ENCODE data around the gene PPFIA2.

The PPFIA2 gene

DNA sequence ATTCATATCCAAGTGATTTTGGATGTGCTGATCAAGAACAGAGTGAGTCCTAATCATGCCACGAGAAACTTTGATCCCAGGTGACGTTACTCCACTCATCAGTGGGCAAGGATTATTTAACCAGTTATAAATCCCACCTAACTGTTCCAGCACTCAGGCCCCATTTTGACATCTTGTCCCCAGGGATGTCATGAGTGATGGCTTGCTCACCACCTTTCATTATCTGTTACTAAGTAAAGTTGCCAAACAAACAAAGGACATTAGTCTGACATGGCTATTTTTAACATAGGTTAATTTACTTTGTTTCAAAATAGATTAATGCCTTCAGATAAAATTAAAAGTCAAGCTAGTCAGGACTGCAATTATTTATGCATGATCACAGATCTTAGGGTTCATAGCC lies 425.3 kb downstream of the PPFIA2 start:
- DNase-seq = no peak

DNA sequence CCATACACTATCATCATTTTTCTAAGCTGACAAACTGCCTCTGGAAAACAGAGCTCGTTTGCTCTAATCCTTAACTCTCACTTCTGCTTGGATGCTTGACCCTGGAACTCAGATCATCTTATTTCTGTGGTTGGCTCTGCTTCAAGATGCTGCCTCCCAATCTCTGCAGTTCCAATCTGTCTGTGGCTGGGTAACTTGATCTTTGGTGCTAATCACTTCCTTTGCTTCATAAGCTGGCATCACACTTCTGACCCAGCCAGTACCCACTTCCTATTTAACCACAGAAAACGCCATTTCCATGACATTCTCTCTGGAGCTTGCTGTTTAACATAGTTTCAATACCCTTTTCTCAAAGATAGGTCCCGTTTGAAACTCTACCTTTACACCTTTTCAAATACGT lies 427.1 kb downstream of the PPFIA2 start:
- no peak for DNase-seq

- DNase-seq = no peak
These were observed 428.7 kb downstream of the PPFIA2 start for GRCh38 chr12:81330480-81330879.

- DNase-seq = no peak
These were observed 430.1 kb downstream of the PPFIA2 start for GRCh38 chr12:81329085-81329484.

DNA sequence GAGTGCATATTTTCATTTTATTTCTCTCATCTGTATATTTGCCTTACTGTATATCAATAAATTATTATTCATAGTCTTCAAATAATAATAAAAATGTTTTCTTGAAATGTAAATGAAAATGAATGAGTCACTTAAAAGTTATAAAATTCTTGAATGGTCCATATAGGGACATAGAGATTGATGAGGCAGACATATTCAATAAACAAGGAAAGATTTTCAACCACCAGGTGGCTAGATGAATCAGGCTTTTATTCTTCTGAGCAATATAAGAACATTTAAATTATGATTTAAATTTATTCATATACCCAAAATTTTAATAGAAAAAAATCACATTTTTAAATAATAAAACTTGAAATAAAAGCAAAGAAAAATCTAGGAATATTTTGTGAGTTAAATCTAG lies 431.7 kb downstream of the PPFIA2 start:
- DNase-seq = no peak

DNA sequence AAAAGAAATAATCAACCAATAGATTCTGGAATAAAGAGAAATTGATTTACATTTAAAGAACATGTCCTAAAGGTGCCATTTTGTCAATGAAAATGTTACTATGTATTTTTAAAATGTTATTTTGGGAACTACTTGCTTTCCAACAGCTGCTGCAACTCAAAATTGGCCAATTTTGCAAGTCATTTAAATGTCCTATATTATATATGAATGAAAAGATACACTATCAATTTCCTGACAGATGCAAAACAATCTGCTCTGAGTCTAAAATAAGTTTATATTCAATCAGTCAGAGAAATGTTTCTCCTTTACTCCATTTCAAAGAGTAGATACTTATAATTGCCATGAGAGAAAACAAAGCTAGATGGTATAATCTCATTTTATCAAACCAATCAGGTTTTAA lies 434.1 kb downstream of the PPFIA2 start:
- no peak for DNase-seq

DNA sequence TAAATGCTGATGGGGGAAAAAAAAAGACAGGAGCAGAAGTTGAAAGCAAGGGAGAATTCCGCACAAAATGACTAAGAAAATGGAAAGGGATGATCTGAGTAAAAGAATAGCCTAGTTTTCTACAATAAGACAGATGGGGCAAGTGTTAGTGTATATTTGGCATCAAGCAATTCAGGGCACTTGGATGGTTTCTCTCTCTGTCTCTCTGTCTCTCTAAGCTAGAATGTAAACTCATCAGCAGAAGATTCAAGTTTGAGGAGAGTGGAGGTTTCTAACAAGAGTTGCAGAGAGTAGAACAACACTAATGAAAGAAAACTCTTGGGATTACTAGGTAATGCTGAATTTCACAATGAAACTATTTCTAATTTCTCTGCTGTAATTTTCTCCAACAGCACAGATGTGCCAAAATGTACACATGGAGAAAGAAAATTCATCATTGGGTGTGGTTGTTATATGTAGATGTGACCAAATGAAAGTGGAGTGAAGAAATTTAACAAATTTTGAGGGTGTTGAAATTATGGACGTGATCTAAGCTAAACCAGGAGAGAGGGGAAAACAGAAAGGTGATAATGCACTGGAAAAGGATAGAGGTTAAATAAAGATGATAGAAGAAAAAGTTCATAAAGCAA lies 444.1 kb downstream of the PPFIA2 start:
- no peak for DNase-seq

- no peak for DNase-seq
These were observed 455.2 kb downstream of the PPFIA2 start for GRCh38 chr12:81303935-81304334.

GRCh38 chr12:81300454-81300853 lies 458.7 kb downstream of the PPFIA2 start:
- no peak for DNase-seq

- DNase-seq = no peak
These were observed 461.5 kb downstream of the PPFIA2 start for GRCh38 chr12:81297601-81298000.

GRCh38 chr12:81296556-81297305 lies 462.4 kb downstream of the PPFIA2 start:
- no peak for DNase-seq

DNA sequence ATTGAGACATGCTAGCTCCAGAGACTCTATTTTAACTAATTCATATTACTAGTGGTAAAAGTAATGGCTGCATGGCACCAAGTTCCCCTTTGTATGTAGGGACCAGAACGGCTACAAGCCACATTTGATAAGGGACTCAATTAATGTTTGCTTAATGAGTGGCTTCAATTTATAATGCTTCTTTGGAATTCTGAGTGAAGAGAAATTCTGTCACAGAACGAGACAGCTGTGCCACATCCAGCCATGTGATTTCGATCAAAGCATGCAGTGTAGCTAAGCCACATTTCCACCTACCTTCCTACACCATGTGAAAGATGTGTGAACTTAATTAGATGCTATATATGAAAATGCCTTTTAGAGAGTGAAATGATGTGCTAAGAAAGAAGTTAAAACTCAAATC lies 463.9 kb downstream of the PPFIA2 start:
- DNase-seq = no peak

GRCh38 chr12:81294325-81295190 lies 464.6 kb downstream of the PPFIA2 start:
- DNase-seq = no peak

DNA sequence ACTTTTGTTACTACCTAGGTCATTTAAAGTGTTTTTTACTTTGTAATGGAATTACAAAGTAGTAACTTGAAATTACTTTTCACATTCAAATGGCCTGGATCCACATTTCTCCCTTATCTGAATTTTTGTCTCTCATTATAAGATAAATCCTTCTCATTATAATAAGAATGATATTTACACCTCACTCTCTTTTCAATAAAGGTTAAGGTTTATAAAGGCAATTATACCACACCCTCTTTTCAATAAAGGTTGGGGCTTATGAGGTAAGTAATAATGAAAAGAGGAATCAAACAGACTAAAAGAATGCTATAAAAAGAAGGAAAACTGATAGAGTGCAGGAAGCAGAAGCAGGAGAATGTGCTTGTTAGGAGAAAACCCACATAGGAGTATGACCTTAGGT lies 470.5 kb downstream of the PPFIA2 start:
- DNase-seq = no peak

- DNase-seq = no peak
These were observed 475.0 kb downstream of the PPFIA2 start for GRCh38 chr12:81284137-81284536.

- DNase-seq = no peak
These were observed 484.3 kb downstream of the PPFIA2 start for GRCh38 chr12:81274637-81275529.

DNA sequence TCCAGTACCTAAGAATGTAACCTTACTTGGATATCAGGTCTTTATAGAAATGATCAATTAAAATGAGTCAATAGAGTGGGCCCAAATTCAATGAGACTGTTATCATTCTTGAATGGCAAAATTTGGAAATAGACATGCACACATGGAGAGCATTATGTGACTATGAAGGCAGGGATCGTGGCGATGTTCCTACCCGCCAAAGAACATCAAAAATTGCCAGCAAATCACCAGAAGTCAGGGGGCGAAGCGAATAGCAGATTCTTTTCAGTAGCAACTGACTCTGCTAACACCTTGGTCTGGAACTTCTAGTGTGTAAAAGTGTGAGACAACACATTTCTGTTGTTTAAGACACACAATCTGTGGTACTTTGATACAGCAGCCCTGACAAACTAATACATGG lies 488.8 kb downstream of the PPFIA2 start:
- no peak for DNase-seq

- DNase-seq = no peak
These were observed 496.1 kb downstream of the PPFIA2 start for GRCh38 chr12:81263072-81263471.

DNA sequence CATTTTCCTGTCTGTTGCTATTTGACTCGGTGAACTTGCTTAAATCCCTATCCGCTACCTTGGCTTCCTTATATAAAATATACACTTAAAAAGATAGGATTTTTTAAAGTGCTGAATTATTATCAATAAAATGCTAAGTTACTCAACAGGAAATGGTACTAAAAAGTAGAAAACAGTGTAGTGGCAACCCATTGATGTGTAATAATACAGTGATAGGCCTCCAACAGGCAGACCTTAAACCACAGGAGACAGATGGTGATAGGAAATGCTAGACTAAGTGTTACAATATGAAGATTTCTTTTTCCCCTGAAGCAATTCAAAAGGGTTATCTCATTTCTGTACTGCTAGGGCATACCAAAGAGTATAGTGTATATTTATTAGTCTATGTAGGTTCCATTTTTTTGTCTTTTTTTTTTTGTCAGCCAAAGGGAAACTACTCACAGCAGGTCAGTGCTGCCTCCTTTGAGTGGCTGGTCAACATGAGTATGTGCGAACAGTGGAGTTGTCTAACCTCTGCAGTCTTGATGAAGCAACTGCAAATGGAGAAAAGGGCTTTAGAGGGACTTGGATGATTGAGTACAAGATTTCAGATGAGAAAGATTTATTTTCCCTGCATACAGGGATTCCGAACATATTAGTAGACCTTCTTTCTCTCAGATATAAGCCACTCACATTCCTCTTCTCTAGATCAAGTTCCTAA lies 497.5 kb downstream of the PPFIA2 start:
- DNase-seq = no peak

- DNase-seq = no peak
These were observed 499.8 kb downstream of the PPFIA2 start for GRCh38 chr12:81259360-81259759.

GRCh38 chr12:81257947-81258551 lies 501.1 kb downstream of the PPFIA2 start:
- no peak for DNase-seq

DNA sequence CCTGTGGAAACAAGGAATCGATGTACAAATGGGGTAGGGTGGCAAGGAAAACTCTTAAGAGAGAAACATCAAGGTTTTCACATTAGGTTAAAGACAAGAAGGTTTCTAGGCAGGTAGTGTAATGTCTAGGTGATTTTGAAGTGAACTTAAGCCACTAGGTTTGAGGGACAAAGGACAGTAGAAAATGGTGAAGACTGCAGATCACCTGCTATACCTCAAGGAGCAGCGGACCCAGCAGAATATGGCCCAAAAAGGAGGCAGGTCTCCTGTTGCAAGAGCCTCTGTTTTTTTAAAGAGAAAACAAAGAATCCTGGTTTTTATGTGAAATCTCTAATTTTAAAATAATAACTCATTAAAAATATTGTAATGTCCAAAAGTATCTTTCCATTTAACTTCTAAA lies 503.2 kb downstream of the PPFIA2 start:
- DNase-seq = no peak
